Left ventricle myocardium inferior (tissue), 1 donor: ENCODE data around the gene CCNG2. TPM values are rescaled to one million over a fixed set of nuclear protein-coding genes. Genes with fewer than 3 reads are reported as not detected.

Experiments
- DNase-seq: peaks from one replicate; pipeline ENCODE4 v3.0.0-alpha.2; 2020
- H3K27ac ChIP-seq: fragments of 200-600 bp; replicated peaks from 2 replicates; pipeline ENCODE4 v1.8.0; 2021
- H3K27me3 ChIP-seq: fragments of 200-600 bp; 2 replicates; pipeline ENCODE4 v1.8.0; 2021; ENCODE audit warnings: low read depth
- H3K36me3 ChIP-seq: fragments of 200-600 bp; 2 replicates; pipeline ENCODE4 v1.8.0; 2021
- H3K4me1 ChIP-seq: fragments of 200-600 bp; 2 replicates; pipeline ENCODE4 v1.8.0; 2021
- H3K4me3 ChIP-seq: fragments of 200-600 bp; 2 replicates; pipeline ENCODE4 v1.8.0; 2021; ENCODE audit warnings: mild to moderate bottlenecking, moderate library complexity
- H3K9me3 ChIP-seq: fragments of 200-600 bp; replicated peaks from 2 replicates; pipeline ENCODE4 v1.8.0; 2021
- intact Hi-C: fragments of 100-400 bp; cut with micrococcal nuclease; formaldehyde crosslinking; loops from one replicate; pipeline ENCODE4 v1.11.0; 2022
- total RNA-seq: library from RNA; stranded (reverse); fragmentation: NEBNext Ultra II Directional; extraction: Animal tissue kit (Norgen Biotek cat#: 25700); gene quantifications from one replicate; pipeline ENCODE4 v1.2.1, GENCODE V29; 2021
- TF ChIP-seq, protein P1 (sequence below): fragments of 200-600 bp; IDR thresholded peaks from 2 replicates; pipeline ENCODE4 v1.8.0; 2021; ENCODE audit warnings: antibody characterized with exemption, mild to moderate bottlenecking, borderline replicate concordance
- donor health status: DM: no; HTN: yes; CAD: no; lungs with severe emphysema.

The CCNG2 gene
- total RNA-seq, 1 donor from 2014 or later = 8.5 TPM

GRCh38 chr4:77215107-77215506, 58.1 kb downstream of the CCNG2 start:
- H3K36me3 ChIP-seq = no peaks in the 10 kb centered on the region
- DNase-seq = no peak
- intact Hi-C loops = no loop called here
- TF ChIP-seq, protein P1, sequence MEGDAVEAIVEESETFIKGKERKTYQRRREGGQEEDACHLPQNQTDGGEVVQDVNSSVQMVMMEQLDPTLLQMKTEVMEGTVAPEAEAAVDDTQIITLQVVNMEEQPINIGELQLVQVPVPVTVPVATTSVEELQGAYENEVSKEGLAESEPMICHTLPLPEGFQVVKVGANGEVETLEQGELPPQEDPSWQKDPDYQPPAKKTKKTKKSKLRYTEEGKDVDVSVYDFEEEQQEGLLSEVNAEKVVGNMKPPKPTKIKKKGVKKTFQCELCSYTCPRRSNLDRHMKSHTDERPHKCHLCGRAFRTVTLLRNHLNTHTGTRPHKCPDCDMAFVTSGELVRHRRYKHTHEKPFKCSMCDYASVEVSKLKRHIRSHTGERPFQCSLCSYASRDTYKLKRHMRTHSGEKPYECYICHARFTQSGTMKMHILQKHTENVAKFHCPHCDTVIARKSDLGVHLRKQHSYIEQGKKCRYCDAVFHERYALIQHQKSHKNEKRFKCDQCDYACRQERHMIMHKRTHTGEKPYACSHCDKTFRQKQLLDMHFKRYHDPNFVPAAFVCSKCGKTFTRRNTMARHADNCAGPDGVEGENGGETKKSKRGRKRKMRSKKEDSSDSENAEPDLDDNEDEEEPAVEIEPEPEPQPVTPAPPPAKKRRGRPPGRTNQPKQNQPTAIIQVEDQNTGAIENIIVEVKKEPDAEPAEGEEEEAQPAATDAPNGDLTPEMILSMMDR = no peak
- no peak overlapping the region for H3K27ac ChIP-seq
- no peaks in the 10 kb centered on the region for H3K9me3 ChIP-seq
- H3K27me3 ChIP-seq = no peaks in the 10 kb centered on the region
- no peak overlapping the region for H3K4me3 ChIP-seq
- H3K4me1 ChIP-seq = no peaks in the 10 kb centered on the region

DNA sequence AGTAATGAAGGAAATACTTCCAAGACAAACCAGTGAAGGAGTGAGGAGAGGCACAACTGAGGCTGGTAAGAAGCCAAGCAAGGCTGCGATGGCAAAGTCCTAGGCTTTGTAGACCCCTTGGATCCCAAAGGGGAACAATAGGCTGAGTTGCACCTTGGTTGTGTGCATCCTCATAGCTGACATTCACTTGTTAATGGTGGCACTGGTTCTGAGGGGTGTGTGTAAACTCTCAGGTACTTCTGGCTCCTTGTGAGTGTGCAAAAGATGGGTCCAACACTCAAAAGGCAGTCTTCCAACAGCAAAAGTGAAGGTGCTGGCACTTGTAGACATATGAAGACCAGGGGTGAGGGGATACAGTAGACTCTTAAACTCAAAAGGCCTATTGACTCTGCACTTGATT, 60.5 kb downstream of the CCNG2 start:
- DNase-seq = no peak
- Histone ChIP-seq H3K9me3 (no peaks in the 10 kb centered on the region), H3K27me3 (no peaks in the 10 kb centered on the region), H3K4me3 (no peak overlapping the region), H3K4me1 (peaks cover 11% of the 10 kb centered on the region), H3K27ac (no peak overlapping the region), H3K36me3 (no peaks in the 10 kb centered on the region)
- intact Hi-C loops = no loop called here
- TF ChIP-seq, protein P1 = no peak

DNA sequence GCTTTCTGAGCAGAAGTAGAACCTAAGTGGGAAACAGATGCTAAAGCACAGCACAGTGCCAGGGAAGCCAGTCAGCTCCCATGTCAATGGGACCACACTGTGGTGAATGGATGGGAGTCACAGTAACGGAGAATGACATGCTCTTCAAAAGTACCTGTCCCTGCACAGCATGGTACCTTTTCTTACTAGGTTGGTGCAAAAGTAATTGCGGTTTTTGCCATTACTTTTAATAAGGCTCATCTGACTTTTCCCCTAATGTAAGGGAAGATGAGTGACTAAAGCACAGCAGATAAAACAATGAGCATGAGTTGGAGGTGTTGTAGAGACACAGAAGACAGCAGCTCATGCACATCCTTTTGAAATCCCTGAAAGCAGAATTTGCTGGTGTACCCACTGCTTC, 62.3 kb downstream of the CCNG2 start:
- Histone ChIP-seq H3K4me1 (peaks cover 11% of the 10 kb centered on the region), H3K9me3 (no peaks in the 10 kb centered on the region), H3K36me3 (no peaks in the 10 kb centered on the region), H3K4me3 (no peak overlapping the region), H3K27ac (no peak overlapping the region), H3K27me3 (no peaks in the 10 kb centered on the region)
- no peak for DNase-seq
- TF ChIP-seq, protein P1 = no peak
- intact Hi-C loops = no loop called here

Other genes starting within 250 kb of the CCNG2 start
- 30.1 TPM for gene SEPTIN11, start 207.5 kb upstream of the CCNG2 start, total RNA-seq
- 344 TPM for gene CCNI, start 81.2 kb upstream of the CCNG2 start, total RNA-seq